CD4-positive, alpha-beta T cell treated with Interleukin-6 at 100 ng/mL for 8 hours (primary cell): ENCODE measurements around the gene SLC27A4.
"Not testable (repeated sequence)": the region's sequence is repeated elsewhere in the genome, so short reads cannot be mapped to it uniquely, and the experiment has no call there.

Experiments
- DNase-seq: peaks from one replicate; pipeline ENCODE4 v3.0.0-alpha.2; 2020; ENCODE audit warnings: mixed read lengths, low spot score

Gene SLC27A4

GRCh38 chr9:128324401-128324800, 15.9 kb upstream of the SLC27A4 start:
- no peak for DNase-seq

- no peak for DNase-seq
Measured at GRCh38 chr9:128325629-128326028, 14.7 kb upstream of the SLC27A4 start.

- no peak for DNase-seq
Measured at GRCh38 chr9:128333451-128333869, 6.9 kb upstream of the SLC27A4 start.

GRCh38 chr9:128335161-128335560, 5.2 kb upstream of the SLC27A4 start:
- no peak for DNase-seq

- DNase-seq = no peak
Measured at GRCh38 chr9:128335914-128336313, 4.4 kb upstream of the SLC27A4 start.

- no peak for DNase-seq
Measured at GRCh38 chr9:128337936-128338335, 2.4 kb upstream of the SLC27A4 start.

GRCh38 chr9:128338852-128339614, 1.3 kb upstream of the SLC27A4 start:
- DNase-seq = not testable (repeated sequence)

GRCh38 chr9:128340691-128341434, 536 bp downstream of the SLC27A4 start:
- DNase-seq = no peak

- peak; percentile 64 for DNase-seq
Measured at GRCh38 chr9:128341435-128341849, 1.1 kb downstream of the SLC27A4 start.

- no peak for DNase-seq
Measured at GRCh38 chr9:128342971-128343680, 2.8 kb downstream of the SLC27A4 start.

- DNase-seq = no peak
Measured at GRCh38 chr9:128343855-128344254, 3.5 kb downstream of the SLC27A4 start.

- no peak for DNase-seq
Measured at GRCh38 chr9:128344931-128345605, 4.7 kb downstream of the SLC27A4 start.

- no peak for DNase-seq
Measured at GRCh38 chr9:128349125-128349524, 8.8 kb downstream of the SLC27A4 start.

GRCh38 chr9:128349772-128350171, 9.4 kb downstream of the SLC27A4 start:
- no peak for DNase-seq

GRCh38 chr9:128355451-128355850, 15.1 kb downstream of the SLC27A4 start:
- DNase-seq = no peak

- no peak for DNase-seq
Measured at GRCh38 chr9:128358090-128358489, 17.8 kb downstream of the SLC27A4 start.

GRCh38 chr9:128358861-128359260, 18.5 kb downstream of the SLC27A4 start:
- no peak for DNase-seq

- DNase-seq = no peak
Measured at GRCh38 chr9:128360826-128361225, 20.5 kb downstream of the SLC27A4 start.

GRCh38 chr9:128361296-128361985, 21.1 kb downstream of the SLC27A4 start:
- DNase-seq = no peak

GRCh38 chr9:128361986-128362646, 21.8 kb downstream of the SLC27A4 start:
- peak; percentile 67 for DNase-seq

GRCh38 chr9:128362774-128363173, 22.4 kb downstream of the SLC27A4 start:
- DNase-seq = no peak
